ENCODE measurements around the gene MPZ. TPM values are rescaled to one million over a fixed set of nuclear protein-coding genes. Genes with fewer than 3 reads are reported as not detected.

MPZ gene
- polyA plus RNA-seq, 3 donors = 0.16 to 9.4 TPM; not detected in 1

- Histone ChIP-seq H3K4me2 (replicated peaks; ENCODE audit: extremely low read depth, low read length, poor library complexity, severe bottlenecking) (no peak overlapping the region), H2AFZ (ENCODE audit: insufficient read depth, low read depth, low read length, poor library complexity, severe bottlenecking) (no peak overlapping the region), H3K79me2 (ENCODE audit: insufficient read depth, low read length) (no peaks in the 10 kb centered on the region), H4K20me1 (ENCODE audit: insufficient read depth, low read length) (peaks cover under 1% of the 10 kb centered on the region), H3K4me1 (ENCODE audit: control insufficient read depth in 1 of 2, insufficient read depth in 2 of 2, low read length in 2 of 2) (peaks cover 7 to 10% of the 10 kb centered on the region in 2 donors), H3K36me3 (replicated peaks in 1 of 2; ENCODE audit: control insufficient read depth in 1 of 2, insufficient read depth in 2 of 2, low read length in 2 of 2) (peaks cover 18 to 64% of the 10 kb centered on the region in 2 donors), H3K4me3 (replicated peaks in 1 of 3; ENCODE audit: low read depth in 2 of 3, low read length in 3 of 3) (no peak overlapping the region), H3K9ac (ENCODE audit: insufficient read depth, low read length, poor library complexity, severe bottlenecking) (no peak overlapping the region), H3K27me3 (ENCODE audit: control insufficient read depth in 2 of 2, insufficient read depth in 2 of 2, low read length in 2 of 2) (no peaks in the 10 kb centered on the region), H3K9me3 (replicated peaks in 1 of 2; ENCODE audit: control insufficient read depth in 1 of 2, insufficient read depth in 1 of 2, low read length in 2 of 2) (no peaks in the 10 kb centered on the region), H3K27ac (ENCODE audit: low read depth in 1 of 2, low read length in 2 of 2) (no peak overlapping the region)
- Mint-ChIP-seq H3K36me3 (peaks cover 44 to 71% of the 10 kb centered on the region in 2 donors), H3K4me1 (peaks cover 11% of the 10 kb centered on the region), H3K4me3 (no peak overlapping the region), H3K27ac (no peak overlapping the region), H3K9me3 (no peaks in the 10 kb centered on the region), H3K27me3 (ENCODE audit: low read depth in 3 of 3) (no peaks in the 10 kb centered on the region)
- intact Hi-C loops (cut with micrococcal nuclease) = no loop called here
- TF ChIP-seq, protein P1, sequence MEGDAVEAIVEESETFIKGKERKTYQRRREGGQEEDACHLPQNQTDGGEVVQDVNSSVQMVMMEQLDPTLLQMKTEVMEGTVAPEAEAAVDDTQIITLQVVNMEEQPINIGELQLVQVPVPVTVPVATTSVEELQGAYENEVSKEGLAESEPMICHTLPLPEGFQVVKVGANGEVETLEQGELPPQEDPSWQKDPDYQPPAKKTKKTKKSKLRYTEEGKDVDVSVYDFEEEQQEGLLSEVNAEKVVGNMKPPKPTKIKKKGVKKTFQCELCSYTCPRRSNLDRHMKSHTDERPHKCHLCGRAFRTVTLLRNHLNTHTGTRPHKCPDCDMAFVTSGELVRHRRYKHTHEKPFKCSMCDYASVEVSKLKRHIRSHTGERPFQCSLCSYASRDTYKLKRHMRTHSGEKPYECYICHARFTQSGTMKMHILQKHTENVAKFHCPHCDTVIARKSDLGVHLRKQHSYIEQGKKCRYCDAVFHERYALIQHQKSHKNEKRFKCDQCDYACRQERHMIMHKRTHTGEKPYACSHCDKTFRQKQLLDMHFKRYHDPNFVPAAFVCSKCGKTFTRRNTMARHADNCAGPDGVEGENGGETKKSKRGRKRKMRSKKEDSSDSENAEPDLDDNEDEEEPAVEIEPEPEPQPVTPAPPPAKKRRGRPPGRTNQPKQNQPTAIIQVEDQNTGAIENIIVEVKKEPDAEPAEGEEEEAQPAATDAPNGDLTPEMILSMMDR (IDR thresholded peaks at IDR 0.05) = no peak
- 100% methylated on average over 4 of the region's 8 CpGs for WGBS (ENCODE audit: insufficient coverage)
- no peak for DNase-seq
Observed at GRCh38 chr1:161357073-161357472, 47.3 kb upstream of the MPZ start.

DNA sequence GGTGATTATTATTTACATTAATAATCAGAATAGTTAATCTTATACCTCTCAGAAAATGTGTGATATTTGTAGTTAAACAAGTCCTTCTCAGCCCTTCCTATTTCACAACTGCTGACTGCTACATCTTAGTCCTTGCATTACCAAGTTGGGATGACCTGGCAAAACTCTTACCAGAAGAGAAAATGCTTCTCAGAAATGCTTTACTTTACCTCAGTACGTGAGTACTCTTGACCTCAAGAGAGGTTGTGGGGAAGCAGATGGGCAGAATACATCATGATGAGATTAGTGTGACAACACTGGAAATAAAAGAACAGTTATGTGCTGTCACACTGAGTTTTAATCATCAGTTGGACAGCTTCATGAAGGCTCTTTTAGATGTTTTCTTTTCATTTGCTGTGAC lies 41.7 kb upstream of the MPZ start:
- no CpG with 5 or more reads among the region's 1 CpG for WGBS (ENCODE audit: insufficient coverage)

More for the DNA sequence above, 41.7 kb upstream of the MPZ start:
- Histone ChIP-seq H3K4me1 (ENCODE audit: control insufficient read depth in 1 of 2, insufficient read depth in 2 of 2, low read length in 2 of 2) (peaks cover 9 to 13% of the 10 kb centered on the region in 2 donors), H3K36me3 (replicated peaks in 1 of 2; ENCODE audit: control insufficient read depth in 1 of 2, insufficient read depth in 2 of 2, low read length in 2 of 2) (peaks cover 12 to 51% of the 10 kb centered on the region in 2 donors), H3K4me2 (replicated peaks; ENCODE audit: extremely low read depth, low read length, poor library complexity, severe bottlenecking) (no peak overlapping the region), H3K9me3 (replicated peaks in 1 of 2; ENCODE audit: control insufficient read depth in 1 of 2, insufficient read depth in 1 of 2, low read length in 2 of 2) (no peaks in the 10 kb centered on the region), H3K27me3 (ENCODE audit: control insufficient read depth in 2 of 2, insufficient read depth in 2 of 2, low read length in 2 of 2) (no peaks in the 10 kb centered on the region), H2AFZ (ENCODE audit: insufficient read depth, low read depth, low read length, poor library complexity, severe bottlenecking) (no peak overlapping the region), H3K79me2 (ENCODE audit: insufficient read depth, low read length) (no peaks in the 10 kb centered on the region), H3K4me3 (replicated peaks in 1 of 3; ENCODE audit: low read depth in 2 of 3, low read length in 3 of 3) (no peak overlapping the region), H3K27ac (ENCODE audit: low read depth in 1 of 2, low read length in 2 of 2) (peak overlapping the region in 1 of 2 donors; percentile 65), H4K20me1 (ENCODE audit: insufficient read depth, low read length) (peaks cover 16% of the 10 kb centered on the region), H3K9ac (ENCODE audit: insufficient read depth, low read length, poor library complexity, severe bottlenecking) (no peak overlapping the region)
- Mint-ChIP-seq H3K9me3 (no peaks in the 10 kb centered on the region), H3K4me3 (no peak overlapping the region), H3K4me1 (peaks cover 17% of the 10 kb centered on the region), H3K27me3 (ENCODE audit: low read depth in 3 of 3) (no peaks in the 10 kb centered on the region), H3K36me3 (peaks cover 36 to 40% of the 10 kb centered on the region in 2 donors), H3K27ac (peak overlapping the region in 2 of 7 donors; percentile 54 to 74)
- TF ChIP-seq, protein P1 (IDR thresholded peaks at IDR 0.05) = no peak
- intact Hi-C loops (cut with micrococcal nuclease) = no loop called here
- DNase-seq = peak; percentile 37 to 47 (median 43)

Measured in CD14-positive monocyte (primary cell).